Endothelial cell of umbilical vein (primary cell): Measurements from ENCODE around the gene OCLN. TPM values are rescaled to one million over a fixed set of nuclear protein-coding genes. Genes with fewer than 3 reads are reported as not detected.
"Not testable (repeated sequence)": the region's sequence is repeated elsewhere in the genome, so short reads cannot be mapped to it uniquely, and the experiment has no call there.

ENCODE experiments used
- BruUV-seq: library from RNA; stranded (reverse); fragments of 400-500 nt; replicated peaks from 2 replicates; lab custom pipeline; 2021; lab: Mats Ljungman, UMichigan
- CTCF ChIA-PET: fragments of 300-600, 350-600 bp; sonication (Branson Sonifier 250); formaldehyde crosslinking; loops from one replicate; lab custom pipeline; 2021; ENCODE audit warnings: antibody characterized with exemption, inconsistent platforms; lab: Charles Lee
- POLR2A ChIA-PET: fragments of 300-600, 350-600 bp; sonication (Branson Sonifier 250); formaldehyde crosslinking; loops from one replicate; lab custom pipeline; 2021; ENCODE audit warnings: antibody characterized with exemption, inconsistent platforms; lab: Charles Lee
- DNase-seq: peaks from one replicate; pipeline ENCODE4 v3.0.0-alpha.2; 2011; ENCODE audit warnings: low read depth, low spot score
- FAIRE-seq: peaks from 2 replicates; lab custom pipeline; 2011; peaks lifted over from hg19 to GRCh38; lab: Jason Lieb, UNC
- H2AFZ ChIP-seq: 2 replicates; pipeline ENCODE4 v1.6.0; 2012; ENCODE audit warnings: low read depth, low read length, control low read depth, inconsistent platforms
- H3K27ac ChIP-seq: 2 replicates; pipeline ENCODE4 v1.5.1; 2011; ENCODE audit warnings: low read depth, mild to moderate bottlenecking, control low read depth, low read length, moderate library complexity; ENCODE audit not compliant: insufficient read depth
- H3K27me3 ChIP-seq, 2 experiments: 2 replicates each; pipeline versions ENCODE4 v1.6.0 to v1.6.1; 2011; ENCODE audit warnings: low read length in 2 of 2, mixed read lengths in 1 of 2; ENCODE audit not compliant: control insufficient read depth in 2 of 2, insufficient read depth in 2 of 2
- H3K36me3 ChIP-seq, 2 experiments: 2 replicates in 1 of 2; 3 replicates in 1 of 2; pipeline ENCODE4 v1.5.1; 2011; ENCODE audit warnings: low read length in 2 of 2, mild to moderate bottlenecking in 1 of 2, moderate library complexity in 1 of 2; ENCODE audit not compliant: control insufficient read depth in 2 of 2, insufficient read depth in 2 of 2; ENCODE audit errors: extremely low read depth in 1 of 2
- H3K4me1 ChIP-seq: 3 replicates; pipeline ENCODE4 v1.5.1; 2011; ENCODE audit warnings: mild to moderate bottlenecking, low read length; ENCODE audit not compliant: control insufficient read depth, insufficient read depth; ENCODE audit errors: extremely low read depth
- H3K4me2 ChIP-seq: 2 replicates; pipeline ENCODE4 v1.6.1; 2011; ENCODE audit warnings: low read length, control low read depth, mixed read lengths; ENCODE audit not compliant: insufficient read depth
- H3K4me3 ChIP-seq, 3 experiments: fragments of 200-600 bp in 1 of 3; sonication (generic), shearing (Covaris generic) in 1 of 3; replicated peaks in 1 of 3; 2 replicates each; pipeline ENCODE4 v1.5.1; 2011 to 2016; ENCODE audit warnings: control low read depth in 3 of 3, low read length in 3 of 3, mild to moderate bottlenecking in 2 of 3, inconsistent platforms in 1 of 3, low read depth in 1 of 3, moderate library complexity in 1 of 3; ENCODE audit not compliant: insufficient read depth in 1 of 3
- H3K79me2 ChIP-seq: 2 replicates; pipeline ENCODE4 v1.6.0; 2012; ENCODE audit warnings: low read length, inconsistent platforms; ENCODE audit not compliant: control insufficient read depth, insufficient read depth
- H3K9ac ChIP-seq: replicated peaks from 2 replicates; pipeline ENCODE3; 2011; ENCODE audit warnings: low read length, control low read depth; ENCODE audit not compliant: insufficient read depth; ENCODE audit errors: extremely low read depth
- H3K9me1 ChIP-seq: replicated peaks from 3 replicates; pipeline ENCODE4 v1.6.0; 2011; ENCODE audit warnings: mild to moderate bottlenecking, low read length; ENCODE audit not compliant: control insufficient read depth, insufficient read depth; ENCODE audit errors: extremely low read depth
- H3K9me3 ChIP-seq: replicated peaks from 2 replicates; pipeline ENCODE4 v1.5.1; 2012; ENCODE audit warnings: low read length, inconsistent platforms; ENCODE audit not compliant: control insufficient read depth, insufficient read depth
- H4K20me1 ChIP-seq: replicated peaks from 2 replicates; pipeline ENCODE3; 2011; ENCODE audit warnings: mild to moderate bottlenecking, low read length; ENCODE audit not compliant: control insufficient read depth, insufficient read depth; ENCODE audit errors: extremely low read depth
- CTCF ChIP-seq, 2 donors: IDR thresholded peaks; 1 replicate in 1 of 2; 2 replicates in 1 of 2; pipeline ENCODE4 v1.5.1; 2011; ENCODE audit warnings: low read length in 2 of 2, mild to moderate bottlenecking in 2 of 2, moderate library complexity in 2 of 2, control low read depth in 1 of 2, inconsistent platforms in 1 of 2, low read depth in 1 of 2; ENCODE audit not compliant: insufficient read depth in 1 of 2; ENCODE audit errors: extremely low read depth in 1 of 2
- EZH2 ChIP-seq: IDR thresholded peaks from 2 replicates; pipeline ENCODE4 v1.6.1; 2012; ENCODE audit warnings: borderline replicate concordance, low read depth, mild to moderate bottlenecking, moderate library complexity, low read length, inconsistent platforms; ENCODE audit not compliant: severe bottlenecking
- FOS ChIP-seq: IDR thresholded peaks from 2 replicates; pipeline ENCODE4 v1.6.1; 2011; ENCODE audit warnings: mild to moderate bottlenecking, low read length, moderate library complexity, borderline replicate concordance; ENCODE audit not compliant: insufficient read depth
- GATA2 ChIP-seq: IDR thresholded peaks from 2 replicates; pipeline ENCODE4 v1.7.0; 2011; ENCODE audit warnings: low read depth, mild to moderate bottlenecking, moderate library complexity, mixed read lengths, low read length; ENCODE audit not compliant: insufficient read length, insufficient read depth
- JUN ChIP-seq: IDR thresholded peaks from 2 replicates; pipeline ENCODE4 v1.6.1; 2011; ENCODE audit warnings: borderline replicate concordance, low read depth; ENCODE audit not compliant: insufficient read length, insufficient read depth
- MAX ChIP-seq: IDR thresholded peaks from 2 replicates; pipeline ENCODE4 v1.6.1; 2011; ENCODE audit not compliant: insufficient read depth, insufficient read length
- MYC ChIP-seq: IDR thresholded peaks from one replicate; pipeline ENCODE4 v1.6.1; 2011; ENCODE audit warnings: mild to moderate bottlenecking, low read depth, low read length
- POLR2A ChIP-seq: IDR thresholded peaks from 2 replicates; pipeline ENCODE4 v1.6.1; 2012; ENCODE audit warnings: low read depth, mild to moderate bottlenecking, control low read depth, low read length
- POLR2AphosphoS5 ChIP-seq: IDR thresholded peaks from 2 replicates; pipeline ENCODE4 v1.6.1; 2012; ENCODE audit warnings: low read depth, mild to moderate bottlenecking, control low read depth, low read length, moderate library complexity; ENCODE audit not compliant: insufficient read depth
- dilution Hi-C: fragments of 300-500 bp; cut with MboI; formaldehyde crosslinking; loops from one replicate; pipeline ENCODE4 v1.15.0; 2019; ENCODE audit warnings: low sequenced_read_pairs; ENCODE audit not compliant: extremely low pct_ligation_motif_present
- intact Hi-C: fragments of 100-400 bp; cut with micrococcal nuclease; formaldehyde crosslinking; loops from one replicate; pipeline ENCODE4 v1.10.0; 2022
- polyA plus RNA-seq, 4 experiments: library from polyadenylated mRNA; depleted of rRNA in 3 of 4; stranded (reverse) in 3 of 4; unstranded in 1 of 4; fragments of >200 nt; gene quantifications; 2 replicates each; pipeline versions ENCODE4 v1.2.1 to v1.2.3, GENCODE V29; 2011 to 2012; ENCODE audit warnings: missing spikeins in 1 of 4
- total RNA-seq: library from RNA; stranded (reverse); gene quantifications from 2 replicates; pipeline ENCODE4 v1.2.3, GENCODE V29; 2021

Gene OCLN
- total and polyA plus RNA-seq, 2 donors (not counting 3 experiments of a cell fraction or from before 2014, with no cell fraction given): 11.2 to 22.3 TPM

GRCh38 chr5:69453487-69453886 lies 39.1 kb upstream of the OCLN start:
- BruUV-seq, POLR2A ChIA-PET: not testable (repeated sequence)
- CTCF ChIA-PET: interaction anchor here (0.6 kb wide), 1 partner anchor 22 kb away, joined by 5 read pairs; no protein-coding TSS in a partner anchor

GRCh38 chr5:69454460-69455249 lies 37.9 kb upstream of the OCLN start:
- intact Hi-C loops: no loop called here
- dilution Hi-C loops: no loop called here
- Histone ChIP-seq H3K9me3 (no peaks in the 10 kb centered on the region), H3K4me2 (no peak overlapping the region), H3K9me1 (no peaks in the 10 kb centered on the region), H3K4me1 (no peaks in the 10 kb centered on the region), H3K9ac (no peak overlapping the region), H3K4me3 (no peak overlapping the region), H4K20me1 (no peaks in the 10 kb centered on the region), H3K36me3 (no peaks in the 10 kb centered on the region), H3K27ac (no peak overlapping the region), H2AFZ (no peak overlapping the region), H3K27me3 (no peaks in the 10 kb centered on the region), H3K79me2 (no peaks in the 10 kb centered on the region)
- DNase-seq: no peak
- FAIRE-seq: no peak
- CTCF ChIA-PET: interaction anchor here (1.1 kb wide), 1 partner anchor 77 kb away, joined by 4 read pairs; no protein-coding TSS in a partner anchor
- POLR2A ChIA-PET: no interaction called here
- BruUV-seq: no TSS peak
- no peak for TF ChIP-seq POLR2A
- TF ChIP-seq EZH2: no peak
- no peak for TF ChIP-seq GATA2
- TF ChIP-seq CTCF (IDR thresholded peaks at IDR 0.05; ENCODE audit: extremely low read depth in 1 of 2, insufficient read depth in 1 of 2, low read depth in 1 of 2, low read length in 2 of 2): no peak
- no peak for TF ChIP-seq FOS
- TF ChIP-seq POLR2AphosphoS5: no peak
- no peak for TF ChIP-seq MAX
- no peak for TF ChIP-seq MYC
- TF ChIP-seq JUN: no peak

More at GRCh38 chr5:69453487-69453886, 39.1 kb upstream of the OCLN start:
- H3K36me3 ChIP-seq, H3K4me1 ChIP-seq, H3K9me1 ChIP-seq, FAIRE-seq, H4K20me1 ChIP-seq, H3K4me3 ChIP-seq, H2AFZ ChIP-seq, H3K79me2 ChIP-seq, H3K27ac ChIP-seq, H3K27me3 ChIP-seq, H3K4me2 ChIP-seq, DNase-seq, H3K9ac ChIP-seq, intact Hi-C loops, dilution Hi-C loops, H3K9me3 ChIP-seq: not testable (repeated sequence)
